ENCODE results near the gene GYG2.

GYG2 gene

GRCh38 chrX:2817036-2817435, 11.7 kb upstream of the GYG2 start:
- Histone ChIP-seq H3K27ac (ENCODE audit: low read depth, low read length) (no peak overlapping the region), H3K18ac (ENCODE audit: low read length) (no peak overlapping the region), H3K4ac (ENCODE audit: low read depth, low read length) (no peak overlapping the region), H3K9ac (ENCODE audit: low read length) (no peak overlapping the region), H2BK5ac (ENCODE audit: low read length) (no peak overlapping the region), H3K79me2 (ENCODE audit: control insufficient read depth, insufficient read depth, low read length) (no peaks in the 10 kb centered on the region), H2BK15ac (replicated peaks; ENCODE audit: low read depth) (no peak overlapping the region), H2BK120ac (ENCODE audit: low read depth, low read length) (no peak overlapping the region), H3K4me3 (ENCODE audit: low read length) (no peak overlapping the region), H3K36me3 (ENCODE audit: control insufficient read depth, insufficient read depth, low read length) (no peaks in the 10 kb centered on the region), H3K56ac (ENCODE audit: low read length) (no peak overlapping the region), H4K5ac (ENCODE audit: low read length) (no peak overlapping the region), H3K79me1 (ENCODE audit: low read length) (no peaks in the 10 kb centered on the region), H4K8ac (ENCODE audit: low read depth, low read length) (no peak overlapping the region), H3K4me1 (ENCODE audit: control insufficient read depth, low read depth, low read length) (no peaks in the 10 kb centered on the region), H3K27me3 (ENCODE audit: insufficient read depth, low read length, poor library complexity) (no peaks in the 10 kb centered on the region), H3K23ac (ENCODE audit: low read length) (no peak overlapping the region), H3K4me2 (ENCODE audit: low read length) (no peak overlapping the region), H2AK5ac (ENCODE audit: low read length) (no peak overlapping the region)
- WGBS (ENCODE audit: extremely low coverage, insufficient coverage, low lambda C conversion rate), result no CpG with 5 or more reads among the region's 2 CpGs
- no peak for DNase-seq

DNA sequence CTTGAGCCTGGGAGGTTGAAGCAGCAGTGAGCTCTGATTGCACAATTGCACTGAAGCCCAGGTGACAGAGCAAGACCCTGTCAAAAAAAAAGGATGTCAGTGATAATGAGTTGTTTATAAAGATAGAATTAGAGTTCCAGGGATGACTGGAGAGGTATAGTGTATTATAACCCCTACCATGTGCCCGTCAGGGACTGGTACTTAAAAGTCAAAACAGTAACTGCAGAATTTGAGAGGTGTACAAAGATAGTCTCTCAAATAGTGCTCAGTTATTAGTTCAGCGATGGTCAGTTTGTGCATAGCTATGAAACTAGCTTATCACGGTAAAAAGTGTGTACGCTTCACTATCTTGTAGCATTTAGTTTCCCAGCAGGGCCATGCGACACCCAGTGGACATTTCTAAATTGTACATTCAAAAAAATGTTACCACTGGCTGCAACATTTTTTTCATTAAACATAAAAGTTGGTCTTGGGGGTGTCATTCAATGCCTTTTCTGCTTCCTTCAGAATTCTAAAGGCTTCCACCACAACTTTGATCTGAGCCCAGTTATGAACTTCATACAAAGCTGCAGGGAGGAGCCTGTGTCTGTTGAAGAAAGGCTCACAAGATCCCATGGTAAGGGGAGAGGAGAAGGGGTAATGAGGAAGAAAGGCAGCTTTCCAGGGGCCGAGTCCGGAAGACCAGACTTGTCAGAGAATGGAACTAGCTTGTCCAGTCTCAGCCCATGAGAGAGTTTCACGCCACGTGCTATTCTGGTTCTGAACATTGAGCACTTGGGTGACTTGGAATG, 9.2 kb upstream of the GYG2 start:
- no peaks in the 10 kb centered on the region for H3K4me1 ChIP-seq (ENCODE audit: control insufficient read depth, low read depth, low read length)
- H3K4me2 ChIP-seq (ENCODE audit: low read length), result no peak overlapping the region
- H3K36me3 ChIP-seq (ENCODE audit: control insufficient read depth, insufficient read depth, low read length), result no peaks in the 10 kb centered on the region
- no peak overlapping the region for H4K5ac ChIP-seq (ENCODE audit: low read length)
- H4K8ac ChIP-seq (ENCODE audit: low read depth, low read length), result no peak overlapping the region
- H3K79me1 ChIP-seq (ENCODE audit: low read length), result no peaks in the 10 kb centered on the region
- H3K56ac ChIP-seq (ENCODE audit: low read length), result no peak overlapping the region
- no peak overlapping the region for H2AK5ac ChIP-seq (ENCODE audit: low read length)
- no peak for DNase-seq
- no peak overlapping the region for H2BK15ac ChIP-seq (replicated peaks; ENCODE audit: low read depth)
- no peaks in the 10 kb centered on the region for H3K79me2 ChIP-seq (ENCODE audit: control insufficient read depth, insufficient read depth, low read length)
- no peak overlapping the region for H2BK5ac ChIP-seq (ENCODE audit: low read length)
- no peak overlapping the region for H3K18ac ChIP-seq (ENCODE audit: low read length)
- no peaks in the 10 kb centered on the region for H3K27me3 ChIP-seq (ENCODE audit: insufficient read depth, low read length, poor library complexity)
- H3K4ac ChIP-seq (ENCODE audit: low read depth, low read length), result no peak overlapping the region
- no peak overlapping the region for H3K4me3 ChIP-seq (ENCODE audit: low read length)
- H2BK120ac ChIP-seq (ENCODE audit: low read depth, low read length), result no peak overlapping the region
- H3K9ac ChIP-seq (ENCODE audit: low read length), result no peak overlapping the region
- no peak overlapping the region for H3K23ac ChIP-seq (ENCODE audit: low read length)
- WGBS (ENCODE audit: extremely low coverage, insufficient coverage, low lambda C conversion rate), result no CpG with 5 or more reads among the region's 9 CpGs
- no peak overlapping the region for H3K27ac ChIP-seq (ENCODE audit: low read depth, low read length)

GRCh38 chrX:2820136-2820771, 8.5 kb upstream of the GYG2 start:
- Histone ChIP-seq H2BK120ac (ENCODE audit: low read depth, low read length) (no peak overlapping the region), H3K18ac (ENCODE audit: low read length) (no peak overlapping the region), H3K9ac (ENCODE audit: low read length) (no peak overlapping the region), H3K36me3 (ENCODE audit: control insufficient read depth, insufficient read depth, low read length) (no peaks in the 10 kb centered on the region), H3K27me3 (ENCODE audit: insufficient read depth, low read length, poor library complexity) (no peaks in the 10 kb centered on the region), H3K4me1 (ENCODE audit: control insufficient read depth, low read depth, low read length) (no peaks in the 10 kb centered on the region), H2BK15ac (replicated peaks; ENCODE audit: low read depth) (no peak overlapping the region), H3K4me3 (ENCODE audit: low read length) (no peak overlapping the region), H3K27ac (ENCODE audit: low read depth, low read length) (no peak overlapping the region), H3K79me1 (ENCODE audit: low read length) (no peaks in the 10 kb centered on the region), H2BK5ac (ENCODE audit: low read length) (no peak overlapping the region), H3K79me2 (ENCODE audit: control insufficient read depth, insufficient read depth, low read length) (no peaks in the 10 kb centered on the region), H2AK5ac (ENCODE audit: low read length) (no peak overlapping the region), H3K4ac (ENCODE audit: low read depth, low read length) (peak overlapping the region; percentile 20), H4K5ac (ENCODE audit: low read length) (no peak overlapping the region), H3K23ac (ENCODE audit: low read length) (no peak overlapping the region), H4K8ac (ENCODE audit: low read depth, low read length) (no peak overlapping the region), H3K56ac (ENCODE audit: low read length) (no peak overlapping the region), H3K4me2 (ENCODE audit: low read length) (no peak overlapping the region)
- no CpG with 5 or more reads among the region's 8 CpGs for WGBS (ENCODE audit: extremely low coverage, insufficient coverage, low lambda C conversion rate)
- DNase-seq, result peak; percentile 28

- Histone ChIP-seq H3K56ac (ENCODE audit: low read length) (peak overlapping the region; percentile 25), H4K5ac (ENCODE audit: low read length) (no peak overlapping the region), H3K79me2 (ENCODE audit: control insufficient read depth, insufficient read depth, low read length) (no peaks in the 10 kb centered on the region), H3K4ac (ENCODE audit: low read depth, low read length) (no peak overlapping the region), H3K9ac (ENCODE audit: low read length) (no peak overlapping the region), H3K27me3 (ENCODE audit: insufficient read depth, low read length, poor library complexity) (no peaks in the 10 kb centered on the region), H2BK15ac (replicated peaks; ENCODE audit: low read depth) (no peak overlapping the region), H4K8ac (ENCODE audit: low read depth, low read length) (no peak overlapping the region), H3K27ac (ENCODE audit: low read depth, low read length) (no peak overlapping the region), H2BK5ac (ENCODE audit: low read length) (no peak overlapping the region), H3K18ac (ENCODE audit: low read length) (no peak overlapping the region), H3K4me3 (ENCODE audit: low read length) (no peak overlapping the region), H3K23ac (ENCODE audit: low read length) (no peak overlapping the region), H2BK120ac (ENCODE audit: low read depth, low read length) (no peak overlapping the region), H3K4me2 (ENCODE audit: low read length) (no peak overlapping the region), H3K36me3 (ENCODE audit: control insufficient read depth, insufficient read depth, low read length) (no peaks in the 10 kb centered on the region), H3K4me1 (ENCODE audit: control insufficient read depth, low read depth, low read length) (no peaks in the 10 kb centered on the region), H3K79me1 (ENCODE audit: low read length) (no peaks in the 10 kb centered on the region), H2AK5ac (ENCODE audit: low read length) (no peak overlapping the region)
- WGBS (ENCODE audit: extremely low coverage, insufficient coverage, low lambda C conversion rate), result no CpG with 5 or more reads among the region's 13 CpGs
- no peak for DNase-seq
Observed at GRCh38 chrX:2823795-2824386, 4.8 kb upstream of the GYG2 start.

- Histone ChIP-seq H2BK5ac (ENCODE audit: low read length) (no peak overlapping the region), H4K5ac (ENCODE audit: low read length) (no peak overlapping the region), H3K4me2 (ENCODE audit: low read length) (no peak overlapping the region), H3K4ac (ENCODE audit: low read depth, low read length) (no peak overlapping the region), H3K27ac (ENCODE audit: low read depth, low read length) (no peak overlapping the region), H3K27me3 (ENCODE audit: insufficient read depth, low read length, poor library complexity) (no peaks in the 10 kb centered on the region), H3K56ac (ENCODE audit: low read length) (no peak overlapping the region), H3K18ac (ENCODE audit: low read length) (no peak overlapping the region), H3K79me2 (ENCODE audit: control insufficient read depth, insufficient read depth, low read length) (no peaks in the 10 kb centered on the region), H2BK15ac (replicated peaks; ENCODE audit: low read depth) (no peak overlapping the region), H4K8ac (ENCODE audit: low read depth, low read length) (no peak overlapping the region), H2BK120ac (ENCODE audit: low read depth, low read length) (no peak overlapping the region), H3K9ac (ENCODE audit: low read length) (no peak overlapping the region), H3K36me3 (ENCODE audit: control insufficient read depth, insufficient read depth, low read length) (no peaks in the 10 kb centered on the region), H3K79me1 (ENCODE audit: low read length) (no peaks in the 10 kb centered on the region), H2AK5ac (ENCODE audit: low read length) (no peak overlapping the region), H3K4me1 (ENCODE audit: control insufficient read depth, low read depth, low read length) (no peaks in the 10 kb centered on the region), H3K4me3 (ENCODE audit: low read length) (no peak overlapping the region), H3K23ac (ENCODE audit: low read length) (no peak overlapping the region)
- no peak for DNase-seq
Observed at GRCh38 chrX:2824886-2825285, 3.8 kb upstream of the GYG2 start.

Data from mesendoderm (in vitro differentiated cells).